H9 (cell line): ENCODE results near the gene PNKD. TPM values are rescaled to one million over a fixed set of nuclear protein-coding genes. Genes with fewer than 3 reads are reported as not detected.

Experiments used
- DNase-seq: peaks from one replicate; pipeline ENCODE4 v3.0.0-alpha.2; 2017
- H2AFZ ChIP-seq: one replicate; pipeline ENCODE4 v1.6.1; 2013; ENCODE audit warnings: mild to moderate bottlenecking, low read length, control low read depth, moderate library complexity
- H2AK5ac ChIP-seq: 2 replicates; pipeline ENCODE4 v1.6.1; 2013; ENCODE audit warnings: low read length, control low read depth, mixed read lengths; ENCODE audit not compliant: insufficient read length
- H2BK120ac ChIP-seq: one replicate; pipeline ENCODE4 v1.6.1; 2013; ENCODE audit warnings: low read depth, mild to moderate bottlenecking, low read length, control low read depth, inconsistent platforms; ENCODE audit not compliant: poor library complexity, severe bottlenecking
- H2BK12ac ChIP-seq: 2 replicates; pipeline ENCODE4 v1.6.1; 2013; ENCODE audit warnings: low read length, control low read depth, mixed read lengths, low read depth; ENCODE audit not compliant: insufficient read length
- H2BK15ac ChIP-seq: 2 replicates; pipeline ENCODE4 v1.6.1; 2013; ENCODE audit warnings: low read depth, low read length, control low read depth
- H2BK20ac ChIP-seq: one replicate; pipeline ENCODE4 v1.6.1; 2013; ENCODE audit warnings: low read depth, mild to moderate bottlenecking, low read length, control low read depth, inconsistent platforms; ENCODE audit not compliant: poor library complexity, severe bottlenecking
- H2BK5ac ChIP-seq: 2 replicates; pipeline ENCODE4 v1.6.1; 2013; ENCODE audit warnings: low read length, control low read depth, mixed read lengths; ENCODE audit not compliant: insufficient read length
- H3K14ac ChIP-seq: 2 replicates; pipeline ENCODE4 v1.6.1; 2013; ENCODE audit warnings: low read length, control low read depth; ENCODE audit not compliant: insufficient read depth
- H3K18ac ChIP-seq: 2 replicates; pipeline ENCODE4 v1.6.1; 2013; ENCODE audit warnings: low read depth, mild to moderate bottlenecking, mixed read lengths, low read length, control low read depth; ENCODE audit not compliant: insufficient read length
- H3K23ac ChIP-seq: 2 replicates; pipeline ENCODE4 v1.6.1; 2013; ENCODE audit warnings: low read length, control low read depth, mixed read lengths, low read depth; ENCODE audit not compliant: insufficient read length
- H3K23me2 ChIP-seq: 2 replicates; pipeline ENCODE4 v1.6.1; 2013; ENCODE audit warnings: low read depth, mild to moderate bottlenecking, mixed read lengths, low read length, control low read depth; ENCODE audit not compliant: insufficient read length, poor library complexity, severe bottlenecking
- H3K27ac ChIP-seq: 2 replicates; pipeline ENCODE4 v1.5.1; 2013; ENCODE audit warnings: low read length, control low read depth, mixed read lengths, low read depth; ENCODE audit not compliant: insufficient read length
- H3K27me3 ChIP-seq: 2 replicates; pipeline ENCODE4 v1.6.1; 2013; ENCODE audit warnings: low read length, control low read depth, inconsistent platforms; ENCODE audit not compliant: insufficient read depth
- H3K4ac ChIP-seq: 2 replicates; pipeline ENCODE4 v1.6.1; 2013; ENCODE audit warnings: low read depth, mild to moderate bottlenecking, control low read depth, inconsistent platforms, low read length, moderate library complexity
- H3K4me1 ChIP-seq: 2 replicates; pipeline ENCODE4 v1.6.1; 2013; ENCODE audit warnings: low read length, control low read depth, inconsistent platforms; ENCODE audit not compliant: insufficient read depth
- H3K4me2 ChIP-seq: 2 replicates; pipeline ENCODE4 v1.6.1; 2013; ENCODE audit warnings: low read length, control low read depth, mixed read lengths; ENCODE audit not compliant: insufficient read length, insufficient read depth
- H3K56ac ChIP-seq: 2 replicates; pipeline ENCODE4 v1.6.1; 2013; ENCODE audit warnings: low read depth, mild to moderate bottlenecking, mixed read lengths, low read length, control low read depth; ENCODE audit not compliant: insufficient read length
- H3K79me1 ChIP-seq: 2 replicates; pipeline ENCODE4 v1.6.1; 2013; ENCODE audit warnings: low read depth, mild to moderate bottlenecking, moderate library complexity, low read length, control low read depth, inconsistent platforms; ENCODE audit not compliant: insufficient read depth, poor library complexity, severe bottlenecking
- H3K79me2 ChIP-seq: 2 replicates; pipeline ENCODE4 v1.6.1; 2013; ENCODE audit warnings: low read length, control low read depth, inconsistent platforms; ENCODE audit not compliant: insufficient read depth
- H3K9ac ChIP-seq: 2 replicates; pipeline ENCODE4 v1.6.1; 2013; ENCODE audit warnings: low read length, control low read depth, mixed read lengths; ENCODE audit not compliant: insufficient read length; ENCODE audit errors: extremely low read depth
- H3K9me3 ChIP-seq: one replicate; pipeline ENCODE4 v1.6.1; 2013; ENCODE audit warnings: low read depth, low read length, inconsistent platforms; ENCODE audit not compliant: control insufficient read depth
- H3T11ph ChIP-seq: one replicate; pipeline ENCODE4 v1.6.1; 2013; ENCODE audit warnings: mild to moderate bottlenecking, low read length, control low read depth, inconsistent platforms
- H4K20me1 ChIP-seq: one replicate; pipeline ENCODE4 v1.6.1; 2013; ENCODE audit not compliant: control insufficient read depth, insufficient read length, insufficient read depth
- H4K5ac ChIP-seq: 2 replicates; pipeline ENCODE4 v1.6.1; 2013; ENCODE audit warnings: low read depth, mild to moderate bottlenecking, mixed read lengths, low read length, control low read depth; ENCODE audit not compliant: insufficient read length
- H4K8ac ChIP-seq: replicated peaks from 2 replicates; pipeline ENCODE4 v1.6.1; 2013; ENCODE audit warnings: low read length, control low read depth, mixed read lengths, low read depth; ENCODE audit not compliant: insufficient read length
- H4K91ac ChIP-seq: 2 replicates; pipeline ENCODE4 v1.6.1; 2013; ENCODE audit warnings: low read depth, mild to moderate bottlenecking, moderate library complexity, mixed read lengths, low read length, control low read depth; ENCODE audit not compliant: insufficient read length
- H3K27ac Mint-ChIP-seq, 3 experiments: 2 replicates in 2 of 3; 3 replicates in 1 of 3; pipeline ENCODE4 v1.8.0; 2020 to 2021; ENCODE audit warnings: mixed read lengths in 3 of 3, mild to moderate bottlenecking in 1 of 3, moderate library complexity in 1 of 3
- H3K27me3 Mint-ChIP-seq: 2 replicates; pipeline ENCODE4 v1.8.0; 2021; ENCODE audit warnings: low read depth, mild to moderate bottlenecking, moderate library complexity, mixed read lengths
- H3K36me3 Mint-ChIP-seq, 3 experiments: 2 replicates in 2 of 3; 3 replicates in 1 of 3; pipeline ENCODE4 v1.8.0; 2020 to 2021; ENCODE audit warnings: low read depth in 3 of 3, mixed read lengths in 3 of 3; ENCODE audit not compliant: insufficient read depth in 1 of 3
- H3K4me1 Mint-ChIP-seq, 2 experiments: 2 replicates each; pipeline ENCODE4 v1.8.0; 2020; ENCODE audit warnings: mixed read lengths in 2 of 2
- H3K4me3 Mint-ChIP-seq, 2 experiments: 2 replicates in 1 of 2; 3 replicates in 1 of 2; pipeline ENCODE4 v1.8.0; 2020 to 2021; ENCODE audit warnings: mild to moderate bottlenecking in 2 of 2, mixed read lengths in 2 of 2, moderate library complexity in 1 of 2
- H3K9me3 Mint-ChIP-seq, 2 experiments: 2 replicates in 1 of 2; 3 replicates in 1 of 2; pipeline ENCODE4 v1.8.0; 2020; ENCODE audit warnings: mild to moderate bottlenecking in 2 of 2, mixed read lengths in 2 of 2, moderate library complexity in 1 of 2
- CTCF ChIP-seq: fragments of 200-600 bp; sonication (generic); conservative IDR thresholded peaks from 3 replicates; pipeline ENCODE4 v1.8.0; 2021; ENCODE audit warnings: antibody characterized with exemption, mild to moderate bottlenecking
- WGBS: extraction: QIAGEN DNeasy Blood & Tissue Kit; methylation state at CpG from one replicate; pipeline ENCODE4 v1.1.7; 2013; ENCODE audit warnings: missing lambda C conversion rate, low lambda C conversion rate, mixed read lengths; ENCODE audit not compliant: insufficient read length; ENCODE audit errors: extremely low coverage; 5-methylcytosine and 5-hydroxymethylcytosine counted together
- total RNA-seq: library from RNA; stranded (reverse); gene quantifications from 2 replicates; pipeline ENCODE4 v1.2.1, GENCODE V29; 2021

Gene PNKD
- total RNA-seq, 1 experiment from 2014 or later = 31.6 TPM

- TF ChIP-seq CTCF = no peak
- Histone ChIP-seq H3K14ac (no peak overlapping the region), H2BK20ac (no peak overlapping the region), H3K23ac (no peak overlapping the region), H4K91ac (no peak overlapping the region), H3K56ac (no peak overlapping the region), H3T11ph (no peak overlapping the region), H3K4me2 (no peak overlapping the region), H3K27ac (no peak overlapping the region), H2AFZ (no peak overlapping the region), H2AK5ac (no peak overlapping the region), H4K20me1 (no peaks in the 10 kb centered on the region), H2BK12ac (no peak overlapping the region), H4K5ac (no peak overlapping the region), H4K8ac (no peak overlapping the region), H3K79me2 (no peaks in the 10 kb centered on the region), H3K23me2 (no peaks in the 10 kb centered on the region), H3K18ac (no peak overlapping the region), H2BK15ac (no peak overlapping the region), H2BK5ac (no peak overlapping the region), H3K9me3 (no peaks in the 10 kb centered on the region), H3K9ac (no peak overlapping the region), H3K4me1 (no peaks in the 10 kb centered on the region), H3K4ac (no peak overlapping the region), H3K27me3 (no peaks in the 10 kb centered on the region), H3K79me1 (no peaks in the 10 kb centered on the region), H2BK120ac (no peak overlapping the region)
- no peak for DNase-seq
- Mint-ChIP-seq H3K4me3 (no peak overlapping the region), H3K9me3 (no peaks in the 10 kb centered on the region), H3K36me3 (peaks cover 53 to 90% (median 84%) of the 10 kb centered on the region in 3 experiments), H3K4me1 (no peaks in the 10 kb centered on the region), H3K27me3 (no peaks in the 10 kb centered on the region), H3K27ac (no peak overlapping the region)
- WGBS = no CpG with 5 or more reads among the region's 2 CpGs
Observed at GRCh38 chr2:218235017-218235416, 35.3 kb upstream of the PNKD start.
